ENCODE data around the gene KRT35.

KRT35 gene

DNA sequence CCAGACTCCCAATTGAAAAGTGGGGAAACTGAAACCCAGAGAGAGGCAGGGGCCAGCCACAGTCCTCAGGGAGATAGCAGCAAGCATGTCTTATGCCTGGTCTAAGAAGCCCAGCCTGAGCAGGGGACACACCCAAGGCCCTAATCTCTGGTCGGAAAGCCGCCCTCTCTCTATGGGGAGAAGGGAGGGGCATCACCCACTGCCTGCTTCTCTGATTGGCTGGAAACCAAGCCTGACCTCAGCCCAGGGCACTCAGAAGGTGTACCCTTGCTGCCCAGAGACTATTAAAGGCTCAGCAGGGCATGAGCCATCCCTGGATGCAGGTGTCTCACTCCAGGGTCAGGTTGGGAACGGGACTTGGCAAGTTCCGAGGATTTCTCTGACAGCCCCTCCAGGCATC is 30.2 kb upstream of the KRT35 start:
- no peak for DNase-seq

DNA sequence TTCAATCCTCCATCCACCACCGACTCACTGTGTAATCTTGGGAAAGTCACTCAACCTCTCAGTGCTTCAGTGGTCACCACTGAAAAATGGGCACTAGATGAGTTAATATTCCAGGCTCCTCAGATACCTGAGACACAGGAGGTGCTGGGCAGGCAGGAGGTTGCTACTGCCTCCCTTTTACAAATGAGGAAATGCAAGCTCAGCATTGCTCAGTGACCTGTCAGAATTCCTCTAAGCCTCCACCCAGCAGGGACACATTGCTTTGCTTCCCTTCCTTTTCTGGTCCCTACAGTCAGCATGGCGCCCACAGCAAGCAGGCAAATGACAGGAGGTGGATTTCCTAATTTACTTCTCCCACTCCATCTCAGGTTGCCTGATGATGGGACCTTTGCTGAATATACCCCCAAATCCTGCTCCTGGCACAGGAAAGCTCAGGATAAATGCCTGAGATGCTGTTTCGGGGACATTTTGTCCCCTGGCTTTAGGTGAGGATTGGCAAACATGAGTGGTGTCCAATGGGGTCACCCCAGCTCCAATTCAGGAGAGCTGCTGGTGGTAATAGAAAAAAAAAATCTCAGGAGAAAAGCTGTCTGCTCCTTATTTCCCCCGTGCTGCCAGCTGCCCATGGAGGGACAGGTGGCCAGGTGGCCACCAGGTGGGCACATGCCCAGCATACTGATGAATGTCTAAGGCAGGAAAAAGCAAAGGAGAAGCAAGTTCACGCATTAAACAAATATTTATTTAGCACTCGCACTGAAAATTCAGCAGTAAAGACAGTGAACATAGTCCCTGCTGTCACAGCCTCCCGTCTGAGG is 29.5 kb upstream of the KRT35 start:
- no peak for DNase-seq

DNA sequence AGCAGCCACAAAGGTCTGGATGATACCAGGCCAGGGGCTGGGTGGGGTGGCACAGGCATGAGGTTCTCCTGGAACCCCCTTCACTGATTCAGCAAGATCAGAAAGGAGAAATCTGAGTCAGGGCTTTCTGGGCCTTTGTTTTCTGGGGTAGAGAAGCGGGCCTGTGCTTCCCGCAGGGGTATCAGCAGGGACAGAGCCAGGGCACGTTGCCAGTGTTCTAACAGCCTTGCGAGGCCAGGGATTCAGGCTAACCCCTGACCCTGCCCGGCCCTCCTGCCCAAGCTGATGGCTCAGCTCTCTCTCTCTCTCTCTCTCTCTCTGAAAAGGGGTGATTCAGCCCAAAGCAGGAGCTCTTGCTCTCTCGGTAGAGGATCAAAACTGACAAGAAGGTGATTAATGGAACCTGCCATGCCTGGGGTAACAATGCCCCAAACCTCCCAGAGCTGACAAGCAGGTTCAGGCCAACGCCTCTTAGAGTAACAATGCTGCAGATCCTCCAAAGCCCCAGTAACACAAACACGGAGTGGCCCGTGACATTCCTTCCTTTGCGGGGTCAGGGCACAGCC is 26.4 kb upstream of the KRT35 start:
- no peak for DNase-seq

- DNase-seq: no peak
Measured at GRCh38 chr17:41505809-41506767, 25.1 kb upstream of the KRT35 start.

- DNase-seq: no peak
Measured at GRCh38 chr17:41505007-41505808, 24.3 kb upstream of the KRT35 start, which contains the start of gene KRT13. KRT13 (minus strand) TSS chr17:41505612; CDS start chr17:41505550, 62 bp downstream.

DNA sequence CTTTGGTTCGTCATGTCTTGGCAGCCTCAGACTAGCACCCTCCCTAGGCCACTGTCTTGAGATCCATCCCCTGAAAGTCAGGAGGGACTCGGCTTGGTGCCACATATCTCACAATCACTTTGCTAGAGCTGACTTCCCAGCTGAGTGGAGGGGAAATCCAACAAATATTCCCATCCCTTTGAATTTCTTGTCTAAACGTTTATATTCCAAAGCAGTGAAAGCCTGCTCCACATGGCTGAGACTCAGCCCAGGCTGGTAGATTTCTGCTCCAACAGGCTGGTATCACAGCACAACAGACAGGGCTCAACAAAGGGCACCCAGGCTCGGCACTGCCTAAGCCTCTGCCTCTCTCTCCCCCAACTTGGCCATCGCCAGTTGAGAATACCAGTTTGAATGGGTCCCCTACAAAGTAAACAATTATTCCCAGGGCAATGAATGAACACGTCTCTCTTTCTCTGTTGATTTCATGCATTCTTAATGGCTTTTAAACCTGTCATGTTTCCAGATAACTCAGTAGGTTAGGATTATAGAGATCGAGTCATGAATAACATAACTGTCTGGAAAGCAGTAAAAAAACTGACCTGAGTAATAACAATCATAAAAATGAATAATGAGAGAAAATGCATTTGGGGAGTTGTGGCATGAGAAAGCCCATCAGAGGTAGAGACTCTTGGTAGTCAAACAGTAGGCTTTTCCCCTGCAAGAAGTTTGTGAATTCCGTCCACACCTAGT is 23.5 kb upstream of the KRT35 start:
- no peak for DNase-seq

- no peak for DNase-seq
Measured at GRCh38 chr17:41503202-41503601, 22.3 kb upstream of the KRT35 start.

GRCh38 chr17:41500131-41500911 is 19.4 kb upstream of the KRT35 start:
- peak; percentile 40 for DNase-seq

GRCh38 chr17:41499714-41500113 is 18.8 kb upstream of the KRT35 start:
- no peak for DNase-seq

DNA sequence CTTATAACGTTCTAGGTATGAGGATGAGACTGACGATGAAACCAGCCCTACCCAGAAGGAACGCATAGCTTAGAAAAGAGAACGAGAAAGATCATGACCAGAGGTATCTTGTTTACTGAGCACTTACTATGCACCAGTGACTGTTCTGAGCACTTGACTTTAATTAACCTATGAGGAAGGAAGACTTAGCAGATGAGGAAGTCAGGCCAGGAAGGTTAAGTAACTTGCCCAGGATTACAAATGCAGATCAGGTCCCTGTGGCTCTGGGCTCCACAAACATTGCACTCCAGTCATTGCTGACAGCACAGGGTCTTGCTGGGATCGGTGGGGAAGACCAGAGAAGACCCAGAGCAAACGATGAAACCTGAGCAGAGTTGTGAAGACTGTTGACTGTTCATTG is 17.3 kb upstream of the KRT35 start:
- DNase-seq: no peak

GRCh38 chr17:41496803-41497484 is 16.0 kb upstream of the KRT35 start:
- no peak for DNase-seq

DNA sequence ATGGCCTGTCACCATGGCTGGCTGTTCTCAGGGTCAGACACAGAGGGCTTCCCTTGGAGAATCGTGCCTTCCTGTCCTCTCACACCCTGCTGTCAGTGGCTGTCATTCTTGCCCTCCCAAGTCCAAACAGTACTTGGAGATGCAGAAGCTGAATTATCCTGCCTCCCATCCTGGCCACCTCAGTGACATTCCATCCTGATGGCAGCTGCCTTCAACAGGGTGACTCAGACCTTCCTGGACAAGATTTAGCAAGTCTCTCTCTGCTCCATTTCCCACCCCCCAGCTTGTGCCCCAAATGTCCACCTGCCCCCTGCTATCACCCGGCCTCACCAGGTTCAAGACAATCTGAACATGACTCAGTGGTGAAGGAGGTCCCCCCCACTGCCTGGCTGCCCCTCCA is 13.6 kb upstream of the KRT35 start:
- no peak for DNase-seq

GRCh38 chr17:41492771-41493170 is 11.8 kb upstream of the KRT35 start:
- DNase-seq: no peak

- DNase-seq: no peak
Measured at GRCh38 chr17:41492351-41492750, 11.4 kb upstream of the KRT35 start.

DNA sequence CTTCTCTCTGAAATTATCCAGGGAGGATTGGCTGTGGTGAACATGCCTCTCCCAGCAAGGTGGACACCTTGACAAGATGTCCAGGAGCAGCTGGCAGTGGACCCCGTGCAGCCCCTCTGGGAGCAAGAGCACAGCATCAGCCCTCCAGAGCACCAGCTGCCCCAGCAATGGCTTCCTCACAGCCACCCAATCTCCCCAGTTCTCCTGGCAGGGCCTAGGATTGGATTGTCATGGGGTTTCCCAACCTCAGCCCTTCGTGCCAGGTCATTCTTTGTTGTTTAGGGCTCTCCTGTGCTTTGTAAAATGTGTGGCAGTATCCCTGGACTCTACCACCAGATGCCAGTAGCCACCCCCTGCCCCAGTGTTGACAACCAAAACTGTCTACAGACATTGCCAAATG is 10.5 kb upstream of the KRT35 start:
- no peak for DNase-seq

DNA sequence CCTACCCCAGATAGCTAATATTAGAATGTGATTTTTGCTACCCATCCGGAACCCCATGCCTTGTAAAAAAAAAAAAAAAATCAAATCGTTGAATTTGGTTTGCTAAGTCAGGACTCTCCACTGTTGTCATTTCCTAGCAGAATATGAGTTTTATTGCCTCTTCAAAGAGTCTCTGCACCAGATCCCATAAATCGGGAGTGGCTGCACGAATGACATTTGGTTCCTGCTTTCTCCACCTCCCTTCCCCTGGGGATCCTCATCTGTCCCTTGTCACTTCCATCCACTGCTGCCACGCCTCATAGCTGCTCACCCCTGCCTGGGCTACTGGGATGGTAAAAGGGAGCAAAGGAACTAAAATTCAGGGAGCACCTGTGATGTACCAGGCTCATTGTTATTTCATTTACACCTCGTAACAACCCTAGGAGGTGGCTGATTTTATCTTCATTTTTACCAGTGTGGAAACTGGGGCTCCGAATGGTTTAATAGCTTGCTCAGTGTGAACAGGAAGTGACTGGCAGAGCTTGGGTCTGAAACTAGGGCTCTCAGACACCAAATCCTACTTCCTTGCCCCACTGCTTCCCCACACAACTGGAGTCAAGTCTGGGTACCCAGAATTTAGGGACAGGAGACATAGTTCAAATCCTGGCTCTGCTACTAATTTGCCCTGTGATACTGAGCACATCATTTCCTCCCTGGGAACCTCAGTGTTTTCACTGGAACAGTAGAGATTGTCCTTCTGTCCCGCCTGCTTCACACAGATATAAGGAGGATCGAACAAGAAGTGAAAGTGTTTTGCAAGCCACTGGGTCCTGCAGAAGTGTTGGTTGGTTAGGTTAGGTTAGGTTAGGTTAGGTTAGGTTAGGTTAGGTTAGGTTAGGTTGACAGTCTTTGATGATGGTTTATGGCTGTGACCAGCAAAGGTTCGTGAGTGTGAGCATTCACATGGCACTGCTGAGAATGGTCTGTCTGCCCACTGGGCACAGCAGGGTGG is 9.3 kb upstream of the KRT35 start:
- DNase-seq: no peak

GRCh38 chr17:41489531-41489930 is 8.6 kb upstream of the KRT35 start, which contains the start of gene KRT36:
KRT36 (minus strand) TSS chr17:41489910; CDS start chr17:41489864, 46 bp downstream.
- DNase-seq: no peak

DNA sequence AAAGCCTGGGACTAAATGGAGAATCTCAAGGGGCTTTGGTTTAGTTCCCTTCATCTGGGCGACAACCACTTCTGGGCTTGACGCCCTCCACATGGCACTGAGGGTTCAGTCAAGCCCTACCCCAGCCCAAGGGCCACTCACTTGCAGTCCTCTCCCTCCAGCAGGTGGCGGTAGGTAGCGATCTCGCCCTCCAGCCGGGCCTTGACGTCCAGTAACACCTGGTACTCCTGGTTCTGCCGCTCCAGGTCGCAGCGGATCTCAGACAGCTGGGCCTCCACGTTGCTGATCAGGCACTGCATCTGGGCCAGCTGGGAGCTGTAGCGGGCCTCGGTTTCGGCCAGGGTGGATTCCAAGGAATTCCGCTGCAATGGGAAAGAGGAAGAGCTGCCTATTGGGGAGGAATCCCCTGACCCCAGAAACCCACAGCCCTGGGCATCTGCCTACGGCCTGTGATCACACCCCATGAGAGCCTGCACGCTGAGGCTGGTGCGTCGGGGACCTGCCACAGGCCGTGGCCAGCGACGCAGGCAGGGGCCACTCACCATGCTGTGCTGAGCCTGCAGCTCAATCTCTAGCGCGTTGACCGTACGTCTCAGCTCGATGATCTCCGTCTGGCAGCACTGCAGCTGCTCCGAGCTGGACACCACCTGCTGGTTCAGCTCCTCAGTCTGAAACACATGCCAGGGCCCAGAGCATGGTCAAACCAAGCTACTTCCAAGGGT is 6.0 kb upstream of the KRT35 start:
- DNase-seq: no peak

Data from retina (tissue), 1 donor.